Activated naive CD4-positive, alpha-beta T cell treated with Interleukin-2 at 50 U/mL for 16 hours (primary cell): Measurements from ENCODE around the gene PLAC1.
A peak's percentile ranks its signal among the peaks of the same experiment; 100 is the strongest.

Source experiments
- DNase-seq: peaks from one replicate; pipeline ENCODE4 v3.0.0-alpha.2; 2020

Gene PLAC1

DNA sequence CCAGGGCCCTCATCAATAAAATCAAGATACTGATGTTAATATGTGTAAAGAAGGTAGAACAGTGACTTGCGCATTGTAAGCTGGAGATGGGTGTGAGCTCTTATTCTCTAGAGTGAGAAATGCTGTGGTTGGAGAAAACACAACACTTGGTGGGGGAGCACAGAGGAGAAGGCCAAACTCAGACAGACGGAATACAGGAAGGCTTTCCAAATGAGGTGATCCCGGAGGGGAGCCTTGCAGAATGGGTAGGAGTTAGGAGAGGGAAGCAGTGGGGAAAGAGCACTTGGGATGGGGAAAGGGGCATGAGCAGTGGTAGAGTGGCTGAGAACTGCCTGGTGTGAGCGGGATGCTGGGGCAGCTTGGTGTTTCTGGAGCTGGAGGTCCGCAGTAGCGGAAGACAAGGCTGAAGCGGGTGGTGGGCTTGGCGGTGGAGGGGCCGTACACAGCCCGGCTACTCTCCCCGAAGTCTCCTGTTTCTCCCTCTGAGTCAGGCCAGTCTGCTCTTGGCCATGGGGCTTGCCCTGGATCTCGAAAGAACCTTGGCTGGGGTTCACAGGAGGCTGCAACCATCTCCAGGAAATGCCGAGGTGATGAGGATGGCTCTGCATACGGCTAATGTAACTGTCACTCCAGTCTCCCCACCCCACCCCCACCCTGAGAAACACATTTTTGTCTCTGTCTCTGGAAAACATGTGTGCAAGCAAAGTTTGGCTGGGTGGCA lies 11.3 kb upstream of the PLAC1 start:
- DNase-seq = no peak

DNA sequence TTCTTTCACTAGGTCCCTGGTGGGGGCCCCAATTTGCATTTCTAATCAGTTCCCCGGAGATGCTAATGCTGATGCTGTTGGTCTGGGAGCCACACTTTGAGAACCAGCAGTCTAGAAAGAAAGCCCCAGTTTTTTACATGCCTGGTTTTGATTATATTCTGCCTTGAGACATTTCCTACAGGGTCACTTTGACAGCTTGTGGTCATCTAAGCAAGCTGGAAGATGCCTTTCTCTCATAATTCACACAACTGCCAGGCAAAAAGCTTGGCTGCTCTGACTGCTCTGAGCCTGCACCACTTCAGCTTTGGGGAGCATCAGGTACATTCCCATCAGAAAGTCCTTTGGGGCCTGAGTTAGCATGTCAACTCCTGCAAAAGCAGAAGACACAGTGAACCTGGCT lies 5.9 kb upstream of the PLAC1 start:
- DNase-seq = no peak

- DNase-seq = no peak
Measured at GRCh38 chrX:134661295-134661694, 3.0 kb upstream of the PLAC1 start.

DNA sequence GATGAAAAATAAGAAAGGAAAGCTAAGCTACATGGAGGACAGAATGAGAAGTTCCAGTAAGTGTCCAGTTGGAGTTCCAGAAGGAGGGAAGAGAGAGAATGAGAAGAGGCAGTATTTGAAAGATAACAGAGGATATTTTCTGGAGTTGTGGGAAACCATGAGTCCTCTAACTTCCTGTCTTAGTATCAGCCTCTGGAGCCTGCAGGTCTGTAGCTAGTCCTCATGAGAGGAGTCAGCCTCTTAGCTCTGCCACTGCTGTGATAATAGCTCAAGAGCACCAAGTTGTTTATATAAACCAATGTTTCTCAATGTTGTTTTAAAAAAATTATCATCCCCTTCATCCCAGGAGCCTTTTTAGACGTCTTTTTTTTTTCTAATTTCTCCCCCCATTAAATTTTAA lies 2.4 kb upstream of the PLAC1 start:
- no peak for DNase-seq

DNA sequence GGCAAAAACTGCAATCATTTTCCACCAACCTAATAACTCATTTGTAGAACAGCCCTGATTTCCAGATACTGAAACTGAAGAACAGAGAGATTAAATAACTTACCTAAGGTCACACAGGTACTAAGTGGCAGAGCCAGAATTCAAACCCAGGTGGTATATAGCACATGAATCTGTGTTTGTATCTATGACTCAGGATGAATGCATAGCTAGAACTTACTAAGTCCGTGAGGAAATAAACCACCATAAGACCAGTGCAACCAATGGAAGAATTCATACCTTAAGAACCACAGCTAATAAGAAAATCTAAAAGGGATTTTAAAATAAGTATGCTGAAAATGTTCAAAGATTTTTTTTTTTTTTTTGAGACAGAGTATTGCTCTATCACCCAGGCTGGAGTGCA lies 1.5 kb upstream of the PLAC1 start:
- no peak for DNase-seq

DNA sequence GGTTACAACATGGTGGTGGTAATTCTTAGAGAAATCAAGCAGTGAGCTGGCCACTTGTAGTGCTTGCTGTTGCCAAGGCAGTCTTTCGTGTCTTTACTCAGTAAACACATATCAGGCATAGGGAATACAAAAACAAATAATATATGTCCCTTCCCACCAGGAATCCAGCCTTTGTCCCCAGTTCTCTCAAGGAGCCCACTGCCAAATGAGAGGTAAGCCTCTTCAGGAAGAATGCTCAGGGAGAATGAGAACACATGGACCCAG lies 421 bp upstream of the PLAC1 start:
- DNase-seq = no peak

DNA sequence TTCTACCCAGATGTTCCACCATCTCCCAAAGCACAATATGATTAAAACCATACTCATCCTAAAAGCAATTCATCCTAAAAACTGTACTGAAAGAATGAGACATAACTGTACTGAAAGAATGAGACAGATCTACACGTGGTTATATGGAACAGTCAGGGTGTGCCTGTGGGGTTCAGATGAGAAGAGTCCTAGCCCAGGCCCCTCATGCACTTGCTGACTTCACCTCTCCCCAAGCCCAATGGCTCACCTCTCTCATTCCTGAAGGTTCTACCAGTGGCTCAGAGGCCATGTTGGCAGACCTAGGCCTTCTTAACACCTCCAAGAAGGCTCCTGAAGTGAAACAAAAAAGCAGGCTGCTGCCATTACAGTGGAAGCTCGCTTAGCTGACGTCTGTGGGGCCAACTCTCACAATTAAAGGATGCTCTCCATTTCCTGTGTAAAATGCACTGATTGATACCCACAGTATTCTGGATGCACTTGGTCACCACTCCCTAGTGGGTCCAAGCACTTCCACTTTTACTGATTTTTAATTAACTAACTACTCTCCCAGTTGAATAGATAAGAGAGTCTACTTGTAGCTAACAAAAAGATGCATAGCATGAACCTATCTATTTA lies 3.8 kb downstream of the PLAC1 start:
- DNase-seq = peak; percentile 29

DNA sequence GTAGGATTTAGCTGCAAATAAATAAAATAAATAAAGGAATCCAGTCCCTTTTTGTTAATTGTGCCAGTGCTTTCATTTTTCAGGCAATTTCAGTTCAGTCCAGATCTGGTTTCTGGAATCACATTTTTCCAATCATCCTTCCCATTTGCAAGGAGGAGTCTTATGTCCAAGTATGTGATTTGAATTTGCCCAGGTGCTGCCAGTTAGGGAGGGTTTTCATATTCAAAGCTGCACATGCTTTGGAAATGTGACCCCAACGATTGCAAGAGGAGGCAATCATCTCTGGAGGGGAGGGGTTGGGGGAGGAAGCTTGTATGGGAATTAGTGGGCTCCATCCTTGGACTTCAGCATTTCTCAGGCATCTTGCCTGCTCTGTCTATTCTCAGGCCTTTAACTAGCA lies 4.4 kb downstream of the PLAC1 start:
- DNase-seq = no peak

DNA sequence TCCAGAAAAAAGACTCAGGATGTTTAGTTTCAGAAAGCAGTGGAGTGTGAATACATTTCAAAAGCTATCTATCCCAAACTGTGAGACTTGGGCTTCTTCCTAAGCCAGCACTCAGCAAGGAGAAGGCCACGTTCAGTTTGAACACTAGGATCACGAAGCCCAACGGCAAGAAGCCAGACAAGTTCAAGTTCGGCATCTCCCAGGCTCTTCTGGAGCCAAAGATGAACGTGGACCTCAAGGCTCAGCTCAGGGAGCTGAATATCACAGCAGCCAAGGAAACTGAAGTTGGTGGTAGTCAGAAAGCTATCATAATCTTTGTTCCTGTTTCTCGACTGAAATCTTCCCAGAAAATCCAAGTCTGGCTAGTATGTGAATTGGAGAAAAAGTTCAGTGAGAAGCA lies 7.6 kb downstream of the PLAC1 start:
- DNase-seq = no peak

DNA sequence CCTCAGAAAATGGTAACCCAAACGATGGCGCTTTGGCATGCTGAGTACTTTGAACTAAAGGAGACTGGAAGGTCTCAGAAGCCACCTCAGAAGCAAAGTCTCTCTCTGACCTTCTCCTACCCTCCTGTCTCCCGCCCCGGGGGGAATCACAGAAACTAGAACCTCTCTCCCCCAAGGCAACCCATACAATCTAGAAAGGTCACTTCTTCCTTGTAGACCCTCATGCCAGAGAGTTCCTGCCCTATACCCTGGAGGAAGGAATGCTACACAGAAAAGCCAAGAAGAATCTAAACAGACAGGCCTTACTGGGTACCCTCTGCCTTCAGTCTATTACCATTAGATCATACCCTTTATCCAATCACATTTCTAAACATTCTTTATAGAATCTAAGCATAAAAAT lies 8.5 kb downstream of the PLAC1 start:
- no peak for DNase-seq

DNA sequence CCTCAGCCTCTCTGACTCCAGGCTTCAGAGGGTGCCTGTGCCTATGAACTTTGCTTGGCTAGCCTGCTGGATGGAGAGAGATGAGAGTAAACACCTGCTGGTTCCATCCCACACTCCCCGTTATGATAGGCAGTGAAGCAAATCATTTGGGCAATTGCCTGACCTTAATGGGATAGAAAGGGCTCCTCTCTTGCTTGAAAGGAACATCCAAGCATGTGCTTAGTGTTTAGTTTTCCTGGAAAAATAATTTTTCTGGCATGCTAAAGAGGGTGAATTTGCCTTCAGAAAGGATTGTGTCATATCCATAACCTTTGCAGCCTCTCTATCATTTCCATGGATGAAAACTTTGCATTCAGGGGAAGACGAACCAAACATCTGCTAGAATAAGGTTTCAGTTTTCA lies 10.8 kb downstream of the PLAC1 start:
- no peak for DNase-seq

GRCh38 chrX:134646691-134647090 lies 11.6 kb downstream of the PLAC1 start:
- no peak for DNase-seq

DNA sequence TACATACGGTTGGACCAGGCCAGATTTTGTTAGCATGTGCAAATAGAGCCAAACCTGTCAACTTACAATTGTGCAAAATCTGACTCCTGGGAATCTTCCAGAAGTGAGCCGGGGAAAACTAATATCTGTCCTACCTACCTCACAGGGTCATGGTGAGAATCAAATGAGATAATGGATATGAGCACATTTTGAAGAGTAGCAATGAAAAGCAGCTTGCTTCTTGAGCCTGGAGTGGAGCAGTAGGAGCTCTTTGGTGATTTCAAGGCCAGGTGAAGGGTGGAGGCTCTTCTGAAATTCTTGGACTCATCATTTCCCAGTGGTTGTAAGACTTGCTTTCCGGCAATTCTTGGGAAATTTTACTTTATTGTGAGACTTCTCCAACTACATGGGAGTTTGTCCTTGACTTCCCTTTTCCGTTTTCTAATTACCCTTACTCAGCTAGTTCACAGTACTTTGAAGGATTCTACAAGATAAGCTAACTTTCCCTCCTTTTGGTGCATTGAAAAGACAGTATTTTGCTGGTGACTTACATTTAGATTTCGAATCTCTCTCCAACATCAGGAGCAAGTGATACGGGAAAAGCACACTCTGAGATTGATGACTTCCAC lies 12.2 kb downstream of the PLAC1 start:
- no peak for DNase-seq

DNA sequence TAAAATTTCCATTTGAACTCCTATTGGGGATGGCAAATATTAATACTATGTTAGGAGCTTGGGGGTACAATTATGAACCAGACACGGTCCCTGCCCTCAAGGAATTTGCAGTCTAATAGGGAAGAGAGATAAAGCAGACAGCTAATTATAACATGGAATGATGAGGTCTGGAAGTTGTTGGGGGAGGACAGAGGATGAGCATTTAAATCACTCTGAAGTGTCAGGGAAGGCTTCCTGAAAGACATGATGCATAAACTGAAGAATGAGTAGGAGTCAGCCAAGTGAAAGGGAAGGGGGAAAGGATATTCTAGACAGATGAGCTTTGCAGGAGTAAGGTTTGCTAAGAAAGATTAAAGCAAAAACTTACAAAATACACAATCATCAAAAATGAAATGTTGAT lies 15.9 kb downstream of the PLAC1 start:
- no peak for DNase-seq

DNA sequence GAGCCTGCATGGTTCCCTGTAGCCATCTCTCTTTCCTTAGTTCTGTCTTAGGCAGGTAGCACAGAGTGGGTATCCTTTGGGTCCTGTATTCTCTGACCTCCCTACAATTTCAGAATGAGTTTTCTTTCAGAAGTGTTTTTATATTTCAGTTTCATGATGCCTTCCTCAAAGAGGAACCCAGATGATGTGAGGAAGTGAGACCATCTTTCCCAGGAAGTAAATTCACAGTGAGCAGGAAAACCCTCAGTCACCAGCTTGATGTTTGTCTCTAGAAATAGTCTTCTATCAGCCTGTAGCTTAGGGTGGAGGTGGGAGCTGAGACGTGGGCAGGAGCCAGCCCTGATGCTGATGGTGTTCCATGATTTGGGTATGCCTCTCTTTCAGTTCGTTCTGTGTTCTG lies 16.9 kb downstream of the PLAC1 start:
- no peak for DNase-seq

DNA sequence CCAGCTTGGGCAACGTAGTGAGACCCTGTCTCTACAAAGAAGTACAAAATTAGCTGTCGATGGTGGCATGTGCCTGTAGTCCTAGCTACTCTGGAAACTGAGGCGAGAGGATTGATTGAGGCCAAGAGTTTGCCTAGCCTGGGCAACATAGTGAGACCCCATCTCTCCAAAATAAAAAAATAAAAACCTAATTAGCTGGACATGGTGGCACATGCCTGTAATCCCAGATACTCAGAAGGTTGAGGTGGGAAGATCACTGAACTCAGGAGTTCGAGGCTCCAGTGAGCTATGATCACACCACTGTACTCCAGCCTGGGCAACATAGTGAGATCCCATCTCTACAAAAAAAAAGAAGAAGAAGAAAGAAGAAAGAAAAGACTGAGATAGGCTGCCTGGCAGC lies 17.4 kb downstream of the PLAC1 start:
- no peak for DNase-seq

GRCh38 chrX:134636851-134637250 lies 21.4 kb downstream of the PLAC1 start:
- no peak for DNase-seq

DNA sequence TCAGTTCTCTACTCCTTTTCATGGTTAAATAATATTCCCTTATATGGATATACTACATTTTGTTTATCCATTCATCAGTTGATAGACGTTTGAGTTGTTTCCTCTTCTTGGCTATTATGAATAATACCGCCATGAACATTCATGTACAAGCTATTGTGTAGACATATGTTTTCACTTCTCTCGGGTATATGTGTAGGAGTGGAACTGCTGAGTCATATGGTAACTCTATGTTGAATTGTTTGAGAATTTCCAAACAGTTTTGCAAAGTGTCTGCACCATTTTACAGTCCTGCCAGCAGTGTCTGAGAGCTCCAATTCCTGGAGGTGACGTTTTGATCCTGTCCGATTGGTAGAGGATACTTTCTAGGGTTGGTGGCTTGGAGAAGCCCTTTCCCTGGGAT lies 23.6 kb downstream of the PLAC1 start:
- no peak for DNase-seq

DNA sequence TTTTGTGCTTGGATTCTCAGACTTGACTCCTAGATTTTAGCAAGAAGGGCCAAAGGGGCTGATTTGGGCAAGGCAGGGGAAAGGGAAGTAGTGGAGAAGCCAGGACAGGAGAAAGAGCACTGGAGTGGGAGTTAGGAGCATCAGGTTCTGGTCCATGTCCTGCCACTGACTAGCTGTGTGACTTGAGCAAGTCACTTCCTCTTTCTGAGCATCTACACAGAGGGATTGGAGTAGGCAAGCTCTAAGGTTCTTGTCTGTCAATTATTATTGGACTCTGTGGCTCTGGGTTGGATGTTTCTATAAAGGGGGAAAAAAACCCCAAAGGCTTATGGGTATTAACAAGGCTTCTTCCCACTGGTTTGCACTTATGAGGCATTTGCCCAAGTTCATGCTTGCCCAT lies 24.4 kb downstream of the PLAC1 start:
- DNase-seq = no peak

DNA sequence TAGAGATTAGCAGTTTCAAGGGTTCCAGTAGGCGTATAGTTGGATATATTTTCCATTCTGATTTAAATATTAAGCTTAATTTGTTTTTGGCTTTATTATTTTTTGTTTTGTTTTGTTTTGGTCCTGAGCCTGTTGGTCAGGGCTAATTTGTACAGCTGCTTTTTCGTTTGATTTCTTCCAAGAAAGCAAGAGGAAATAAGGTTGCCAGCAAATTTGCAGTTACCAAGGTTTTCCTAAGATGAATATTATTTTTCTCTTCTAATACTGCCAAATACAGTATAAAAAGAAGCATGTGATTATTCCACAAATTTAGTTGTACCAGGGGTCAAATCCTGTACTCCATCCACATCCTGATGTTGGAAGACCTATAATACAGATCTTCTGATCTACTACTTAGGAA lies 24.9 kb downstream of the PLAC1 start:
- DNase-seq = no peak

GRCh38 chrX:134632355-134632754 lies 25.9 kb downstream of the PLAC1 start:
- DNase-seq = no peak

GRCh38 chrX:134631426-134632346 lies 26.6 kb downstream of the PLAC1 start:
- DNase-seq = no peak

- no peak for DNase-seq
Measured at GRCh38 chrX:134628663-134629062, 29.6 kb downstream of the PLAC1 start.

DNA sequence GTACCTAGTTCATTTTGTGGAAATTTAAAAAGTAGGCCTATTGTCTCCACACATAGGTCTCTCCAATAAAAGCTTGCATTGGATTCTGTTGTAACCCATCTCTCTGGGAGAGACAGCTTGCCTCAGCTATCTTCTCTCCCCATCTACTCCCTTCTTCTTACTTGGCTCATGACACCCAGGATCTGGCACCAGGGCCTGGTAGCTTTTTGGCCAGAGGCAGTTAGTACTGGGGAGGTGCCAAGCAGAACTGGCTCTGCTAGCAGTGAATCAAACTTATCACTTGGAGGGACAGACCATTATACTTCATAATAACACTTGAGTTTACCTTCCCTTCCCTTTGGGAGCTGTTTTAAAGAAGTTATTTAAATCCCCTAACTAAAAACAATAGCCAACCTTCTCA lies 31.8 kb downstream of the PLAC1 start:
- no peak for DNase-seq
